ENCODE data around the gene PLXNB1.

PLXNB1 gene

GRCh38 chr3:48364840-48365239 is 65.0 kb downstream of the PLXNB1 start:
- H3K4me3 ChIP-seq (ENCODE audit: low read length): no peak overlapping the region
- H3K9me3 ChIP-seq (ENCODE audit: control insufficient read depth, low read depth, low read length): peaks cover 2% of the 10 kb centered on the region
- H3K9ac ChIP-seq (ENCODE audit: low read length): no peak overlapping the region
- H3K27me3 ChIP-seq (ENCODE audit: control insufficient read depth, insufficient read depth, low read length): no peaks in the 10 kb centered on the region
- H3K27ac ChIP-seq (ENCODE audit: low read length): no peak overlapping the region
- H3K36me3 ChIP-seq (ENCODE audit: control insufficient read depth, low read depth, low read length): no peaks in the 10 kb centered on the region
- H3K4me1 ChIP-seq (ENCODE audit: control insufficient read depth, low read depth, low read length): no peaks in the 10 kb centered on the region

- H3K9ac ChIP-seq (ENCODE audit: low read length): no peak overlapping the region
- H3K27ac ChIP-seq (ENCODE audit: low read length): no peak overlapping the region
- peaks cover 2% of the 10 kb centered on the region for H3K9me3 ChIP-seq (ENCODE audit: control insufficient read depth, low read depth, low read length)
- no peak overlapping the region for H3K4me3 ChIP-seq (ENCODE audit: low read length)
- no peaks in the 10 kb centered on the region for H3K4me1 ChIP-seq (ENCODE audit: control insufficient read depth, low read depth, low read length)
- H3K27me3 ChIP-seq (ENCODE audit: control insufficient read depth, insufficient read depth, low read length): no peaks in the 10 kb centered on the region
- no peaks in the 10 kb centered on the region for H3K36me3 ChIP-seq (ENCODE audit: control insufficient read depth, low read depth, low read length)
These were observed 68.0 kb downstream of the PLXNB1 start for GRCh38 chr3:48361928-48362327.

GRCh38 chr3:48356419-48356818 is 73.5 kb downstream of the PLXNB1 start:
- H3K36me3 ChIP-seq (ENCODE audit: control insufficient read depth, low read depth, low read length): no peaks in the 10 kb centered on the region
- no peaks in the 10 kb centered on the region for H3K4me1 ChIP-seq (ENCODE audit: control insufficient read depth, low read depth, low read length)
- H3K9ac ChIP-seq (ENCODE audit: low read length): no peak overlapping the region
- no peaks in the 10 kb centered on the region for H3K27me3 ChIP-seq (ENCODE audit: control insufficient read depth, insufficient read depth, low read length)
- no peaks in the 10 kb centered on the region for H3K9me3 ChIP-seq (ENCODE audit: control insufficient read depth, low read depth, low read length)
- no peak overlapping the region for H3K27ac ChIP-seq (ENCODE audit: low read length)
- H3K4me3 ChIP-seq (ENCODE audit: low read length): no peak overlapping the region

GRCh38 chr3:48353987-48354386 is 75.9 kb downstream of the PLXNB1 start:
- Histone ChIP-seq H3K9me3 (ENCODE audit: control insufficient read depth, low read depth, low read length) (no peaks in the 10 kb centered on the region), H3K9ac (ENCODE audit: low read length) (no peak overlapping the region), H3K27me3 (ENCODE audit: control insufficient read depth, insufficient read depth, low read length) (no peaks in the 10 kb centered on the region), H3K4me3 (ENCODE audit: low read length) (no peak overlapping the region), H3K36me3 (ENCODE audit: control insufficient read depth, low read depth, low read length) (no peaks in the 10 kb centered on the region), H3K27ac (ENCODE audit: low read length) (no peak overlapping the region), H3K4me1 (ENCODE audit: control insufficient read depth, low read depth, low read length) (no peaks in the 10 kb centered on the region)

Data from iPS-18a (cell line).